Fibroblast of the aortic adventitia (primary cell): ENCODE results near the gene STK4. TPM values are rescaled to one million over a fixed set of nuclear protein-coding genes. Genes with fewer than 3 reads are reported as not detected.

Experiments used
- DNase-seq: peaks from one replicate; pipeline ENCODE4 v3.0.0-alpha.2; 2010; ENCODE audit warnings: low read depth
- H3K4me3 ChIP-seq: 2 replicates; pipeline ENCODE4 v1.5.1; 2011; ENCODE audit warnings: low read depth, mild to moderate bottlenecking, control low read depth, low read length, moderate library complexity
- total RNA-seq: library from RNA; depleted of rRNA; stranded (reverse); fragments of >200 nt; gene quantifications from 2 replicates; pipeline ENCODE4 v1.2.3, GENCODE V29; 2012; ENCODE audit warnings: low replicate concordance
- TF ChIP-seq, protein P1 (sequence below): IDR thresholded peaks from 2 replicates; pipeline ENCODE4 v1.5.1; 2011; ENCODE audit warnings: mild to moderate bottlenecking, low read length, control low read depth, inconsistent platforms; ENCODE audit not compliant: insufficient read depth

STK4 gene
- total RNA-seq, 1 donor, result 41.6 TPM

DNA sequence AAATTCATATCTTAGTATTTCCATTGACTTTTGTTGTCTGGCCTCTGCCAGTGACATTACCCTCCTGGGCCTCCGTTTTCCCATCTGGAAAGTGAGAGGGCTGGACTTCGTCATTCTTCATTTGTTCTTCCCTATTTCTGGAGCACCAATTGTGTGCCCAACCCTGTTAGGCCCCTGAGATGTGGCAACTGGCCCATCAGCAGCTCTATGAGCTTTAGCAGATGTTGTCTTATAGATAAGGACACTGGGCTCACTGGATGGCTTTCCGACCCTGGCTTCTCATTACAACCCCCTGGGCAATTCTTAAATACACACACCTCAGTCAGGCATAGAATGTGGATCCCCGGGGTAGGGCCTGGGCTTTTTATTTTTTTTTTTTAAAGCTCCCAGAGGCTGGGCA, 41.8 kb upstream of the STK4 start:
- TF ChIP-seq, protein P1, sequence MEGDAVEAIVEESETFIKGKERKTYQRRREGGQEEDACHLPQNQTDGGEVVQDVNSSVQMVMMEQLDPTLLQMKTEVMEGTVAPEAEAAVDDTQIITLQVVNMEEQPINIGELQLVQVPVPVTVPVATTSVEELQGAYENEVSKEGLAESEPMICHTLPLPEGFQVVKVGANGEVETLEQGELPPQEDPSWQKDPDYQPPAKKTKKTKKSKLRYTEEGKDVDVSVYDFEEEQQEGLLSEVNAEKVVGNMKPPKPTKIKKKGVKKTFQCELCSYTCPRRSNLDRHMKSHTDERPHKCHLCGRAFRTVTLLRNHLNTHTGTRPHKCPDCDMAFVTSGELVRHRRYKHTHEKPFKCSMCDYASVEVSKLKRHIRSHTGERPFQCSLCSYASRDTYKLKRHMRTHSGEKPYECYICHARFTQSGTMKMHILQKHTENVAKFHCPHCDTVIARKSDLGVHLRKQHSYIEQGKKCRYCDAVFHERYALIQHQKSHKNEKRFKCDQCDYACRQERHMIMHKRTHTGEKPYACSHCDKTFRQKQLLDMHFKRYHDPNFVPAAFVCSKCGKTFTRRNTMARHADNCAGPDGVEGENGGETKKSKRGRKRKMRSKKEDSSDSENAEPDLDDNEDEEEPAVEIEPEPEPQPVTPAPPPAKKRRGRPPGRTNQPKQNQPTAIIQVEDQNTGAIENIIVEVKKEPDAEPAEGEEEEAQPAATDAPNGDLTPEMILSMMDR, result no peak
- peak; percentile 7 for DNase-seq
- H3K4me3 ChIP-seq, result no peak overlapping the region

DNA sequence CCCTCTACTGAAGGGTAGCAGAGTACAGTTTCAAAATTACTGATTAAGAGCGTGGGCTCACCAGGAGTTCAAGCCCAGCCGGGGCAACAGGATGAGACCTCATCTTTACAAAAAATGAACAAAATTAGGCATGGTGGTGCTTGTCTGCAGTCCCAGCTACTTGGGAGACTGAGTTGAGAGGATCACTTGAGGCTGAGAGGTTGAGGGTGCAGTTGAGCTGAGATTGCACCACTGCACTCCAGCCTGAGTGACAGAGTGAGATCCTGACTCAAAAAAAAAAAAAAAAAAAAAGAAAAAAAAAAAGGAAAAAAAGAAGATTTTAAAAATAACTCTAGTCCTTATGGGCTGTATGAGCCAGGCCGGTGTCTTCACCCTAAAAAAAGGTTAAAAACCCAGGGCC, 37.7 kb upstream of the STK4 start:
- DNase-seq, result no peak
- TF ChIP-seq, protein P1, result no peak
- no peak overlapping the region for H3K4me3 ChIP-seq

DNA sequence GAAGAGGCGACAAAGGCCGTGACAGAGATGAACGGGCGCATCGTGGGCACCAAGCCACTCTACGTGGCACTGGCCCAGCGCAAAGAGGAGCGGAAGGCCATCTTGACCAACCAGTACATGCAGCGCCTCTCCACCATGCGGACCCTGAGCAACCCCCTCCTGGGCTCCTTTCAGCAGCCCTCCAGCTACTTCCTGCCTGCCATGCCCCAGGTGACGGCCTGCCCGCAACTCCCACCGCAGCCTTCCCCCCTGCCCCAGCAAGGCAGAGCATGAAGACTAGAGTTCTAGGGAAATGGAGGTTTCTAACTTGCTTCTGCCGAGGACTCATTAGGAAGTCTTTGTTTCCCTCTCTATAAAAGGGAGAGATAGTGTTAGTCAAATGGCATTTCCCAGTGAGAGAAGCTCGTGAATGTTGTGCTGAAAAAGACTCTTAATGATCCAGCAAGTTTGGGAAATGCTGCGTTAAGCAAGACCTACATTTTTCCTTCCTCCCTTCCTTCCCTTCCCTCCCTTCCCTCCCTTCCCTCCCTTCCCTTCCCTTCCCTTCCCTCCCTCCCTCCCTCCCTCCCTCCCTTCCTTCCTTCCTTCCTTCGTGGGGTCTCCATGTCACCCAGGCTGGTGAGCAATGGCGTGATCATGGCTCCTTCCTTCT, 35.7 kb upstream of the STK4 start:
- no peak for DNase-seq

DNA sequence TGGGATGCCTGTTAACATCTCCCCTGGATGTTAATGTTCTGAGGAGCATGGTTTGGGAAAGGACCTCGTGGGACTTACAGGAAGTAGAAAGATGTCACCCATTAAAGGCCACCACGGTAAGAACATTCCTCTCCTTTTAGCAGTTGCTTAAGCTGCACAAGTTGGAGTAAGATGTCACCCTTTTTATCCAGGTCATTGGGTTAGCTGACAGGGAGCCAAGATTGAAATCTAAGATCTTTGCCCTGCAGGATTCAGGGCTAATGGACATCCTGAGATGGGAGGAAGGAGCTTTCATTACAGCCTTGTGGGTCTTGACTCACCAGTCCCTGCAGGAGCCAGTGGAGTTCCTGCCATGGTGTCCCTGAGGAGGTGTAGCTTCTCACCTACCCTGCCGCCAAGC, 34.4 kb upstream of the STK4 start:
- no peak for DNase-seq
- TF ChIP-seq, protein P1, result no peak
- H3K4me3 ChIP-seq, result no peak overlapping the region

More for the DNA sequence above, 35.7 kb upstream of the STK4 start:
- H3K4me3 ChIP-seq, result no peak overlapping the region
- TF ChIP-seq, protein P1, result no peak

DNA sequence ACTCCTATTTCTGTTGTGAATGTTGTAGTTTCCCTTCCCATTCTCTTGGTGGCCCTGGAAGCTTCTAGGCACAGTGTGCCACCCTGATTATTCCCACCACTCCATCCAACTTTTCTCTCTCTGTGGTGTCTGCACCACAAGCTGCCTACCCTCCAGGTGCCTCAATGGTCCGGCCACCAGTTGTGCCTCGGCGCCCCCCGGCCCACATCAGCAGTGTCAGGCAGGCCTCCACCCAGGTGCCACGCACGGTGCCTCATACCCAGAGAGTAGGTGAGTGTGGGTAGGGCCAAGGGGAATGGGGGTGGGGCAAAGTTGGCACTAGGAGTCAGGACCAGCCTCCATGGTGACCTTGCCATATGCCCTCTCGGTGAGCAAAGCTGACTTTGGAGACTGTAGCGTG, 33.4 kb upstream of the STK4 start:
- no peak overlapping the region for H3K4me3 ChIP-seq
- TF ChIP-seq, protein P1, result no peak
- DNase-seq, result no peak

DNA sequence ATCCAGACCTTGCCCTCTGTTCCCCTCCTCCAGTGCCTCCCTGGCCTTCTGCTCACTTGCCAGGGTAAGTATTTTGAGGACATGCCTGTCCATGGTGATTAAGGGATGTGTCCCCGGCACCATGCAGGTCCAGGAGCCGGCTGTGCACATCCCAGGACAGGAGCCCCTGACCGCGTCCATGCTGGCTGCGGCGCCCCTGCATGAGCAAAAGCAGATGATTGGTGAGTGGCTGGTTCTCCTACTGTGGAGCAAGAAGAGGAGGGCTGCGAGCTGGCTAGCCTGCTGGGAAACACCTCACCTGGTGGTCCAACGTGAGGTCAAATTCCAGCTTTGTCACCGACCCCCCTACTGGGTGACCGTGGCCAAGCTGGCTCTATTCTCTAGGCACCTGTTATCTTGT, 29.8 kb upstream of the STK4 start:
- H3K4me3 ChIP-seq, result no peak overlapping the region
- TF ChIP-seq, protein P1, result no peak
- DNase-seq, result no peak

DNA sequence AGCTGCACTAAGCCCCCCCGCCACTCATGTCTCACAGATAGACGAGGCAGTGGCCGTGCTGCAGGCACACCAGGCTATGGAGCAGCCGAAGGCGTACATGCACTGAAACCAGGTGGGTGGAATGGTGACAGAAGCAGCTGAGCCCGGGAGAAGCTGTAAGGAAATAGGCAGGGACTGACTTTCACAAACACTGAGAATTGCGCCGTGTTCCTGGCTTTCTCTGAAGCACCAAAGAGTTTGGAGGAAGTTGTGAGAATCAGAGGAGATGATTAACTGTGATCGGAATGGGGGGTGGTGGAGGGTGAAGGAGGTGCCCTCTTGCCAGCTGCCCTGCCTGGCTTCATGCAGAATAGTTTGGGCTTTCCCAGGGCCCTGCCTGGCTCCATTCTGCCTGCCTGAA, 27.7 kb upstream of the STK4 start:
- no peak for DNase-seq
- TF ChIP-seq, protein P1, result no peak
- H3K4me3 ChIP-seq, result no peak overlapping the region
